NCI-H1105 treated with DMSO at 0.1 percent for 48 hours (cell line): Measurements from ENCODE around the gene SALL4.
"Not testable (repeated sequence)": the region's sequence is repeated elsewhere in the genome, so short reads cannot be mapped to it uniquely, and the experiment has no call there.

Source experiments
- DNase-seq: peaks from one replicate; lab custom pipeline; 2025; lab: John Stamatoyannopoulos, UW

Gene SALL4

DNA sequence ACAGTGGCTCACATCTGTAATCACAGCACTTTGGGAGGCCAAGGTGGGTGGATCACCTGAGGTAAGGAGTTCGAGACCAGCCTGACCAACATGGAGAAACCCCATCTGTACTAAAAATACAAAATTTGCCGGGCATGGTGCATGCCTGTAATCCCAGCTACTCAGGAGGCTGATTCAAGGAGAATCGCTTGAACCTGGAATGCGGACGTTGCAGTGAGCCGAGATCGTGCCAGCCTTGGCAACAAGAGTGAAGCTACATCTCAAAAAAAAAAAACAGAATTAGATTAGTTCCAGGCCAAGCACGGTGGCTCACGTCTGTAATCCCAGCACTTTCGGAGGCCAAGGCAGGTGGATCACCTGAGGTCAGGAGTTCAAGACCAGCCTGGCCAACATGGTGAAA lies 36.9 kb downstream of the SALL4 start:
- not testable (repeated sequence) for DNase-seq

DNA sequence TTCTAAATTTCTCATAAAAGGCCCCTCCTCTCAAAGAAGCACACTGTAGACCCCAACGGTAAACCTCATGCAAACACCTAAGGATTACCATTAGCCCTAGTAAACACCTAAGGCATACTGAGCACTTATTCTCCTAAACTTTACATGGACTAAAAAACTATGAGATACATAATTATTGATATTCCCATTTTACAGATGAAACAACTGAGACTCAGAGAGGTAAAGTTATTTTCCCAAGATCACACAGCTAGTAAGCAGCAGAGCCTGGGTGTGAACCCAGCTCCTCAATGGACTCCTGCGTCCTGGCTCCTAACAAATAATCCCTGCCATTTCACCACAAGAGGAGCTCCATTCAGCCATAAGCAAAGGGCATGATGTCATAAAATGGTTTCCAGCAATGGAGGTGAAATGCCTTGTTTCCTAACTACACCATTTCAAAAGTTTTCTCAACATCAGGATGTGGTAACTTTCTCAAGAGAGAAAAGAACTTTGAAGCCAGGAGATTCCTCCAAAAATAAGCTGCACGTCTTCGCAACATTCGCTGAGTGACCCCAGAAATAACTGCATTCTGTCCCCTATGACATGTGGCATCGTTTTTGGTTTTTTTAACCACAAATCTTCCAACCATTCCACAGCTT lies 38.2 kb downstream of the SALL4 start:
- no peak for DNase-seq

DNA sequence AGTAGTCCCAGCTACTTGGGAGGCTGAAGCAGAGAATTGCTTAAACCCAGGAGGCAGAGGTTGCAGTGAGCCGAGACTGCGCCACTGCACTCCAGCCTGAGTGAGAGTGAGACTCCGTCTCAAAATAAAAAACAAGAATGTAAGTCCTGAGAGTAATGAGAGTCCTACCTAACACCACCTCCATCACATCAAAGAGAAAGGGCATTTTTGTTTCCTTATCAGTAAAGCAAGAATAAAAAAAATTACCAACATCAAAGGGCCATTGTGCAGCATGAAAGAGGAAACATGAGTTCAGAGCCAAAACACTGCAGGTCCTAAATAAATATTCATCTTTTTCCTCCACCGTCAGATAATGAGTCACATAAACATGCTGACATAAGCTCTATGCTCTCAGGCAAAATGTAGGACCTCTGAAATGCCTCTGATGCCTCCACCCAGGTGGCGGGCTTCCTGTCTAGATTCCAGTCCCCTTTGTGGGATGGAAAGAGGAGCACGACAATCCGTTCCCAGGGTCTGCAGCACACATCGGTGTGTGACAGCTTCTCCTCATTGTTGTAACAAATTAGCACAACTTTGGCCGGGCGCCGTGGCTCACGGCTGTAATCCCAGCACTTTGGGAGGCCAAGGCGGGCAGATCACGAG lies 41.3 kb downstream of the SALL4 start:
- DNase-seq = no peak

DNA sequence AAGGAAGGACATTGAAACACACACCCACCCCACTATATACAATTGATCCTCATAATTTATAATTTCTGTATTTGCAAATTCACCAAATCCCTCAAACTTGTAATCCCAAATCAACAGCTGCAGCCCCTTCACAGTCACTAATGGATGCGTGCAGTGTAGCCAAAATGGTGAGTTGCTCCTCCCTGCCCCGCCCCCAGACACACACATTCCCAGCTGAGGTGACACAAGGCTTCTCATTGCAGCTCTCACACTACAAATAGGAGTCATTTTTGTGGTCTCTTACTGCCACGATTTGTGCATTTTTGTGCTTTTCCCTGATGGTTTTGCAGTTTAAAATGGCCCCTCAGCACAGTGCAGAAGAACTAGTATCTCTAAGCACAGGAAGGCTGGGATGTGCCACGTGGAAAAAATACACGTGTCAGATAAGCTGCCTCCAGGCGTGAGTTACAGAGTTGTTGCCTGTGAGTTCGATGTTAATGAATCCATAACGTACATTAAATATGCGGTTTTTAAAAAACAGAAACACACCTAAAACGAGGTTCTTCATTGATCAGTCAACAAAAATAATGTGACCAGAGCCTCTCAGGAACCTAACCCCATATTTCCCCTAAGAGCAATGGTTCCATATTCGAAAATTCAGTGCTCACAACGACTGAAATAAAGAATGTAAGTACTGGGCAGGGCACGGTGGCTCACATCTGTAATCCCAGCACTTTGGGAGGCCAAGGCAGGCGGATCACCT lies 42.4 kb downstream of the SALL4 start:
- no peak for DNase-seq

DNA sequence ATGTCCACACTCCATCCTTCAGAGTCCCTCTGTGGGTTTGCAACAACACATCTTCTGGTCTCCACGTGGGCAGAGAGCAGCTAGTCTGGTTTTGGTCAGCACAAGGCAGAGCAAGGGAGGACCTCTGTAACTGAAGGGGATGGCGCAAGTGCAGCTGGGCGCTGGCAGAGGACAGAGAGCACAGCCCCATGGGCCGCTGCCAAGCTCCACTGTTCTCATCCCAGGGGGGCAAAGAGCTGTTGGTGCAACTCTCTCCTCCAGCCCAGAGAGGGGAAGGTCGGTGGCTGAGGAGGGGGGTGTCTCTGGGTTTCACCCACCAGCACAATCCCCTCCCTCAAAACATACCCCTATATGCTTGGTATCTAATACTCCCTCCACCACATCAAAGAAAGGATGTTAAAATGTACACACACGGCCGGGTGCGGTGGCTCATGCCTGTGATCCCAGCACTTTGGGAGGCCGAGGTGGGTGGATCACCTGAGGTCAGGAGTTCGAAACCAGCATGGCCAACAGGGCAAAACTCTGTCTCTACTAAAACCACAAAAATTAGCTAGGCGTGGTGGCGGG lies 43.3 kb downstream of the SALL4 start:
- DNase-seq = no peak

DNA sequence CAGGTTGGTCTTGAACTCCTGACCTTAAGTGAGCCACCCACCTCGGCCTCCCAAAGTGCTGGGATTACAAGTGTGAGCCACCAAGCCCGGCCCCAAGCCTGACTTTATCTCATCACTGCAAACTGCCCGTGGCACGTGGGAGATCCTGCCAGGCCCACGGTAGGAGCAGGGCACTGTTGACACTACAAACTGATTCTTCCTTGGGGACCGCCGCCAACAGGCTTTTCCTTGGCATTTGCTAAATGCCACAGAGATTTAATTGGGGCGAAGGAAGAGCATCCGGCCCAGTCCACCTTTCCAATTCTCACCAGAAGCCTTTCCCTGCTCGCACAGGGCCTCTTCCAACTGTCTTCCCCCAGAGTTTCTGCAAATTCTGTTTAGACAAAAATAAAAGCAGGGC lies 45.1 kb downstream of the SALL4 start:
- DNase-seq = no peak

DNA sequence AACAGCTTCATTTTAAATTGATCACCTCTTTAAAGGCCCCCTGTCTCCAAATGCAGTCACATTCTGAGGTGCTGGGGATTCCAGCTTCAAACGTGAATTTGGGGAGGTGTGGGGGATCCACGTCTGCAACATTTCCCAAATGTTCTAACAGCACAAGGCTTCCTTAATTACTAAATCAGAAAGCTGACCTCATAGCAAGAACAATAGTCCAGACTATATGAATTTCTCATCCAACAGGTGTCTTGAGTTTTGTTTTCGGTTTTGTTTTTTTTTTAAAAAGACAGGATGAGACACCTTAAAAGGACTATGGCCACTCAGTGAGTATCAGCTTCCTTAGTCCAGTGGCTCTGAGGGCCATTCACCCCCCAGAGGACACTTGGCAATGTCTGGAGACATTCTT lies 45.7 kb downstream of the SALL4 start:
- DNase-seq = no peak

DNA sequence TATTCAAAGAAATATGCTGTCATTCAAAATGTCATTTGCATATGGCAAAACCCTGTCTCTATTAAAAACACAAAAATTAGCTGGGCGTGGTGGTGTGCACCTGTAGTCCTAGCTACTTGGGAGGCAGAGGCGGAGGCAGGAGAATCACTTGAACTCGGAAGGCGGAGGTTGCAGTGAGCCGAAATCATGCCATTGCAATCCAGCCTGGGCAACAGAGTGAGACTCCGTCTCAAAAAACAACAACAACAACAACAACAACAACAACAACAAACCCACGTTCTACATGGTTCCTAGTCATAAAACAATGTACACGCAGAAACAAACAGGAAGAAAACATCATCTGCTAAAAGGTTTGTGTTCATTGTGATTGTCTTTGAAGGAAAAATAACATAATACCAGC lies 49.1 kb downstream of the SALL4 start:
- DNase-seq = not testable (repeated sequence)

DNA sequence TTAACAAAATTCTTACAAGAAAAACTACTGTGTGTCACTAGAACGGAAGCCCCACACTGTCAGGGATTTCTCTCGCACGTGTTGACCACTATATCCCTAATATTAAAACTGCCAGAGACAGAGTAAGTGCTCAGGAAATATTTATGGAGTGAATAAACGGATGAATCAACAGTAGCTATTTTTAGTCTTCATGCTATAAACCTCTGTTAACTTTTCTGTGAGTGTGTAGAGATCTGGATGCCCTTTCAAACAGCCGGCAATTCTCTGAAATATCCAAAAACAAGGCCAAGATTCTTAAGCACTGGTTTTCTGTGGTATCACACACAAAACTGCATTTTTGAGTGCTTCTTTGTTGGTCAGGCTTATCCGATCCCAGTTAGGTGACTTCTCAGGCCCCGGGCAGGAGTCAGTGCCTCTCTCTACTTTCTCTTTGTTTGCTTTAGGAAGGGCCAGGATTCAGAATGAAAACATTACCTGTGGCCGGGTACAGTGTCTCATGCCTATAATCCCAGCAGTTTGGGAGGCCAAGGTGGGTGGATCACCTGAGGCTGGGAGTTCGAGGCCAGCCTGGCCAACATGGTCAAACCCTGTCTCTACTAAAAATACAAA lies 49.9 kb downstream of the SALL4 start:
- DNase-seq = no peak

DNA sequence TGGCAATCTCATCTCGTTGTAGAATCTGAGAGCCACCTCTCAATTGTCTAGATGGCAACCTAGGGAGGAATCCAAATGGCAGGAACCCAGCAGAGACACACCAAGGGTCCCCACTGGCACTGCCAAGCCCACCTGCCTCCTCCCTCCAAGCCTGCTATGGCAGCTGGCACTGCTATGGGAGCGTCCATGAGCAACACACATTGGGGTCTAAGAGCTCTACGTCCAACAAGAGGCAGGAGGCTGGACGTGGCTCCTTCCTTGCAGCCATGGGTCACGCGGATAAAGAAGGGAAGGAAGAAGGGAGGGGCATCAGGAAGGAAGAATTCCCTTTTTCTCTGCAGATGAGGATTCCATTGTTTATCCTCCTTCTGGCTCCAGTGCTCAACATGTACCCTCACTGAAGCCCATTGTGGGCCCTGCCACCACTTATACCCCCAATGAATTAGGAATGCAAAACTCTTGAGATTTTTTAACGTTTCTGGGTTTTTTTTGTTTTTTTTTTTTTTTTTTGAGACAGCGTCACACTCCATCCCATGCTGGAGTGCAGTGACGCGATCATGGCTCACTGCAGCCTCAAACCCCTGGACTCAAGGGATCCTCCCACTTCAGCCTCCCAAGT lies 51.4 kb downstream of the SALL4 start:
- no peak for DNase-seq

DNA sequence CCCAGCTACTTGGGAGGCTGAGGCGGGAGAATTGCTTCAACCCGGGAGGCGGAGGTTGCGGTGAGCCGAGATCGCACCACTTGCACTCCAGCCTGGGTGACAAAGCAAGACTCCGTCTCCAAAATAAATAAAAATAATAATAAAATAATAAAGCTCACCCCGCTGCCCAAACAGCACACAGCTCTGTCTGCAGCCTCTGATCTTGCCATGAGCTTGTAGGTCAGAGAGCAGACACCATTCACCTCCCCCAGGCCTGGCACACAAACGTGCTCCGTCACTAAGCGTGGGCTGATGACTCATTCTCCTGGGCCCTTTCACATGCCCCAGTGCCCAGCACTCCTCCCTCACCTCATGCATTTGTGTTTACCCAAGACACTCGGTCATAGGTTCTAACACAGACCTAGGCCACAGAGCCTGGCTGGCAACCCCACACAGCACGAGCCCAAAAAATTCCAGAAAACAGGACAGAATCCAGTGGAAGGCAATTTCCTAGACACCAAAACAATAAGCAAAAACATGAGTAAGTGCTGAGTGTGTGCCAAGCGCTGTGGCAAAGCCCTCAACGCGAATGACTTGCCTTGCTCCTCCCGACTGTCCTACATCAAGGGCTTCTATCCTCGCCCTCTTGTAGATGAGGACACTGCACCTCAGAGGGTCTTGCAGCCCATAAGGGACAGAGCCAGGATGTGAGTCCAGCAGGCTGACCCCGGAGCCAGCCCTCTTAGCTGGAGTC lies 52.1 kb downstream of the SALL4 start:
- no peak for DNase-seq

DNA sequence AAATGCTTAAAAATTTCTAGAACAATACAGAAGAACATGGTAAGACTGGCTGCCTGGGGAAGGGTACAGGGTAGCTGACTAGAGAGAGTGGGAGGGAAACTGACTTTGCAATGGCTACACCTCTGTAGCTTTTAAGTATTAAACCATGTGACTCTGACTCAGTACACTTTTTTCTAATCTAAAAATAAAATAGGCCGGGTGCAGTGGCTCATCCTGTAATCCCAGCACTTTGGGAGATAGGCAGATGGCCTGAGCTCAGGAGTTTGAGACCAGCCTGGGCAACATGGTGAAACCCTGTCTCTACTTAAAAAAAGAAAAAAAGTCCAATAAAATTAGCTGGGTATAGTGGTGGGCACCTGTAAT lies 52.7 kb downstream of the SALL4 start:
- DNase-seq = no peak

DNA sequence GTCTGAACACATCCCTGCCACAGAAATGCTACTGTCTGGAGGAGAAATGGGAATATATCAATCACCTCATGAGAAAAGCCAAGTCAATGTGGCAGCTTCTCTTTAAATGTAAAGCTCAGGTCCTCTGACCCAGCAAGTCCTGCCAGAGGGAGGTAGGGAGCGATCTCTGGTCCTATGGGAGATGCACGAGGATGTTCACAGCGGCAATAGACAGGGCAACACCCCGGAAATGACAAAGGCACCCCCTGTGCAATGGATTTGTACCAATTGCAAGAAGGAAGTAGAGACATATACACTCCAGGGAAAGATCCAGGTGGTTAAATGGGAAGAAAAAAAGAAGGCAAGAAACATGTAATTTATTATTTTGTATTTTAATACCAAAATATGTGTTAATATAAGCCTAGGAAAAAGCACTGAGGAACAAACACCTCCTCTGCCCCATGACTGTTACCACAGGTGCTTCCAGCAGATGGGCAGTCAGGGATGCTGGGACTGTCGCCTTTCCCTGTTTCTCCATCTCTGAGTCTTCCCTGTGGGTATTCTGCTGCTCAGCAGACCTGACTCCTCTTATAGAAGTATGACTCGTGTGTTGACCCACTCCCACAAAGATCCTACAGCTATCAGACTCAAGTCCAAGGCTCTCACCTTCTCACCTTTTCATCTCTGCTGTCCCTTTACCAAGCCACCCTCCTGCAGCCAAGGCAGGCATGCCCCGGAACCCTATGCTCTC lies 55.0 kb downstream of the SALL4 start:
- DNase-seq = no peak

DNA sequence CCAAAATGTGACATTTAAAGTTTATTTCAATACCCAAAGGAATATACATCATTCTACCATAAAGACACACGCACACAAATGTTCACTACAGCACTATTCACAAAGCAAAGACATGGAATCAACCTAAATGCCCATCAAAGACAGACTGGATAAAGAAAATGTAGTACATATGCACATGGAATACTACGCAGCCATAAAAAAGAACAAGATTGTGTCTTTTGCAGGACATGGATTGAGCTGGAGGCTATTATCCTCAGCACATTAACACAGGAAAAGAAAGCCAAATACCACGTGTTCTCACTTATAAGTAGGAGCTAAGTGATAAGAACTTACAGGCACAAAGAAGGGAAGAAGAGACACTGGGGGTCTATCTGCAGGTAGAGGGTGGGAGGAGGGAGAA lies 56.5 kb downstream of the SALL4 start:
- DNase-seq = no peak

DNA sequence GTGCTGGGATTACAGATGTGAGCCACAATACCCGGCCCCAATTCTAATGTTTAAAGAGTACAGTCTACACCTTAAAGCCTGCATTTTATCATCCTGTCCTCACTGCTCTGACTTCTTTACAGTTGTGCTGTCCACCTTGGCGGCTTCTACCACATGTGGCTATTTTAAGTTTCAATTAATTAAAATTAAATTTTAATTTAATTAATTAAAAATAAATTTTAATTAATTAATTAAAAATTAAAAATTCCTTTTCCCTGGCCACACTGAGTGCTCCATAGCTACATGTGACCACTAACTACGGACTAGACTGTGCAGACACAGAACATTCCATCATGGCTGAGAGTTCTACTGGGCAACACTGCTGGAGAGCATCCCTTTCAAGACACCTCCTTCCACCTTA lies 61.5 kb downstream of the SALL4 start:
- no peak for DNase-seq

DNA sequence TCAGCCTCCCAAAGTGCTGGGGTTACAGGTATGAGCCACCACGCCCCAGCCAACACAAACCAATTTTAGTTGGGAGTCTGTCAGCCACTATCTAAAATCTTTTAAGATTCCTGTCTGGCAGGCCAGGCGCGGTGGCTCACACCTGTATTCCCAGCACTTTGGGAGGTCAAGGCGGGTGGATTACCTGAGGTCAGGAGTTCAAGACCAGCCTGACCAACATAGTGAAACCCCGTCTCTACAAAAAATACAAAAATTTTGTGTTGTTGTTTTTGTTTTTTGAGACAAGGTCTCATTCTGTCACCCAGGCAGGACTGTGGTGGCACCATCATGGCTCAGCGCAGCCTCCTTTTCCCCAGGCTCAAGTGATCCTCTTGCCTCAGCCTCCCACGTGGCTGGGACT lies 62.0 kb downstream of the SALL4 start:
- DNase-seq = not testable (repeated sequence)

DNA sequence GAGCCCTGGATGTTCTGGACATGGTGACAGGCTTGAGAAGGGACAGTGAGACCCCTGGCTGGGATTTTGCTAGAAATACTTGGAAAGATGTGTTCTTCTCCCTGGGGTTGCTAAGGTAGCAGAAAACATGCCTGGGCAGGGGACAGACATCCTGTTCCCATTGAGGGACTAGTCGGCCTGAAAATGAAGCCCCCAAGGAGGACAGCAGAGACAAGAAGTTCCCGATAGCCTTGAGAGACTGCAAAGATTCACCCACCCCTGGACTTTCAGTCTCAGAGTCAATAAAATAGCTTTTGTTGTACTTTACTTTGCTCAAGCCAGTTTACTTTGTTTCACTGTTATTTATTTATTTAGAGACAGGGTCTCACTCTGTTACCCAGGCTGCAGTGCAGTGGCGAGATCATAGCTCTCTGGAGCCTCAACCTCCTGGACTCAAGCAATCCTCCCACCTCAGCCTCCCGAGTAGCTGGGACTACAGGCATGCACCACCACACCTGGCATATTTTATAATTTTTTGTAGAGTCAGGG lies 62.5 kb downstream of the SALL4 start:
- no peak for DNase-seq

DNA sequence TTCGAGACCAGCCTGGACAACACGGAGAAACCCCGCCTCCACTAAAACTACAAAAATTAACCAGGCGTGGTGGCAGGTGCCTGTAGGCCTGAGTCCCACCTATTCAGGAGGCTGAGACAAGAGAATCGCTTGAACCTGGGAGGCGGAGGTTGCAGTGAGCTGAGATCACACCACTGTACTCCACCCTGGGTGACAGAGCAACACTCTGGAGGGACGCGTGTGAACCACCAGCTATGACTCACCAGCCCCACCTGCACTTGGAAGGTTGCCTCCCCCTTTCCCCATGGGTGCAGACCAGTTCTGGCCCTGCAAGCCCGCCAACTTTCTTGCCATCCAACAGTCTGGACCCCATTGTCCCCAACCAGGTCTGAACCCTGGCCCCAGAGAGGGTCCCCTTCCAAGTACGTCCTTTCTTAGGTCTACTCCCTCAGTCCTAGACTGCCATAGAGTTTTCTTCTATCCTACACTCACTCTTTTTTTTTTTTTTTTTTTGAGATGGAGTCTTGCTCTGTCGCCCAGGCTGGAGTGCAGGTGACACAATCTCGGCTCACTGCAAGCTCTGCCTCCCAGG lies 63.4 kb downstream of the SALL4 start:
- DNase-seq = no peak

DNA sequence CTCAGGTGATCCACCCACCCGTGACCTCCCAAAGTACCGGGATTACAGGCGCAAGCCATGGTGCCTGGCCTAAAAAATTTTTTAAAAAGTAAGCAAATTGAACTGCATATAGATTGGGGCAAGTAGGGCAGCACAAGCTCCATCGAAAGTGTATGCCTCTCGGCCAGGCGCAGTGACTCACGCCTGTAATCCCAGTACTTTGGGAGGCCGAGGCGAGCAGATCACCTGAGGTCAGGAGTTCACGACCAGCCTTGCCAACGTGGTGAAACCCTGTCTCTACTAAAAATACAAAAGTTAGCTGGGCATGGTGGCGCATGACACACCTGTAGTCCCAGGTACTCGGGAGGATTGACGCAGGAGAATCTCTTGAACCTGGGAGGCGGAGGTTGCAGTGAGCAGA lies 64.1 kb downstream of the SALL4 start:
- not testable (repeated sequence) for DNase-seq

DNA sequence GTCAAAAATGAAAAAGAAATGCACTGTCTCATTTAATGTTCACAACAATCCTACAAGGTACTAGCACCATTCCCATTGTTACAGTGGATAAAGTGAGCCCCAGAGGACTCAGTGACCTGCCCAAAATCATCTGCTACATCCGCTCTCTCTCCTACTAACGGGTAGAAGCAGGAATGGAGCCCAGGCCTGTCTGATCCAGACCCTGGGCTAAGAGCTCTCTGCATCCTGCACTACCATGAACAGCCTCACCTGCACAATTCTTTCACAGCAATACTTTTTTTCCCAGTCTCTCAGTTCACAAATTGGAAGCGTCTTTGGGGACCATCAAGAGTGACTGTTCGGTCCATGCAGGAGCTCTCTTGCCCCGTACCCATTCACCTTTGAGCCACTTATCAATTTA lies 65.4 kb downstream of the SALL4 start:
- DNase-seq = no peak
